Measurements from ENCODE around the gene ZNF316.

The ZNF316 gene

DNA sequence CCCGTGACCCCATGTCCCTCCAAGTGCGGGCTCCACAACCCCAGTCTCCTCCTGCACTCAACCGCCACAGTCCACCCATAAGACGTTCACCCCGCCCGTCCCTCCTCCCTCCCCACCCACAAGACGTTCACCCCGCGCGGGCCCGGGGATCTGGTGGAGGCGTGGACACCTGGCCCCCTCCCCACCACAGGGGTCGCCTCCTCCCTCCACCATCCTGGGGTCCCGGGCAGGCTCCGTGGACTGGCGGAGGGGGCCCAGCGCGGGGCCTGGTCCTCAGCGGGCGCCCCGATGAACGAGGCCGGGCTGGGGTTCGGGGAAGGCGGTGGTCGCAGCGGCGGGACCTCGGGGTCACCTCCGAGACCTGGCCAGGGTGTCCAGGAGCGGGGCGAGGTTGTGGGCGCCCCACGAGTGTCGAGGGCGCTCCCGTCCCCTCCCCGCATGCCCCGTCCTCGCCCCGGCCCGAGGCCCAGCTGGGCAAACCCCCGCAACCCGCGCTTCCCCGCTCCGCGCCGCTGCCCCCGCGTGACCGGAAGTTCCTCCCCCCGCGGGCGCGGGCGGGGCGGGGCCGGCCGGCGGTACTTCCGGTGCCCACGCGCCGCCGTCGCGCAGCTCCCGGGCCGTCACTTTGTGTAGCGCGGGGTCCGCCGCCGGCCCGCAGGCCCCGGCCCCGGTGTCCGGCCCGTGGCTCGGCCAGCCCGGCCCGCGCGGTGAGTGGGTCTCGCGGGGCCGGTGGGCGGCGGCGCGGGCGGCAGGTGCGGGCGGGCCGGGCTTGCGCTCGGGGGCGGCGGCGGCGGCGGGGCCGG lies at the start of gene ZNF316:
ZNF316 (plus strand) TSS at position 578 of the 803 bp plus-strand sequence. CDS start 5,092 bp downstream, outside the sequence.
- no peaks in the 10 kb centered on the region for H3K27me3 ChIP-seq (ENCODE audit: low read depth)
- H3K4me1 ChIP-seq: no peaks in the 10 kb centered on the region; the same call in 1 of the 2 replicates
- H3K4me3 ChIP-seq: peak within 1 kb of the TSS; percentile 52
- no peaks in the 10 kb centered on the region for H3K9me3 ChIP-seq
- DNase-seq (ENCODE audit: low spot score in 2 of 2): peak in 1 of 2 experiments; percentile 59
- in situ Hi-C loops (cut with MboI; ENCODE audit: low sequenced_read_pairs): no loop called here
- peaks cover 15% of the 10 kb centered on the region for H3K36me3 ChIP-seq (replicated peaks)

DNA sequence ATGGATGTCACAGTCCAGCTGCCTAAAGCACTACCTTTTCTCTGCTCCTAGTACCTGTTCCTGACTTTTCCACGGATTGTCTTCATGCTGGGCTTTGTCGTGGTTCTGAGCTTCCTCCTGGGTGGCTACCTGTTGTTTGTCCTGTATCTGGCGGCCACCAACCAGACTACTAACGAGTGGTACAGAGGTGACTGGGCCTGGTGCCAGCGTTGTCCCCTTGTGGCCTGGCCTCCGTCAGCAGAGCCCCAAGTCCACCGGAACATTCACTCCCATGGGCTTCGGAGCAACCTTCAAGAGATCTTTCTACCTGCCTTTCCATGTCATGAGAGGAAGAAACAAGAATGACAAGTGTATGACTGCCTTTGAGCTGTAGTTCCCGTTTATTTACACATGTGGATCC lies 48.6 kb upstream of the ZNF316 start:
- H3K4me3 ChIP-seq: no peak overlapping the region
- no peak for DNase-seq (ENCODE audit: low spot score in 2 of 2)
- H3K36me3 ChIP-seq (replicated peaks): peaks cover 52% of the 10 kb centered on the region
- H3K4me1 ChIP-seq: peaks cover 4% of the 10 kb centered on the region
- in situ Hi-C loops (cut with MboI; ENCODE audit: low sequenced_read_pairs): no loop called here
- no peaks in the 10 kb centered on the region for H3K9me3 ChIP-seq
- no peaks in the 10 kb centered on the region for H3K27me3 ChIP-seq (ENCODE audit: low read depth)

DNA sequence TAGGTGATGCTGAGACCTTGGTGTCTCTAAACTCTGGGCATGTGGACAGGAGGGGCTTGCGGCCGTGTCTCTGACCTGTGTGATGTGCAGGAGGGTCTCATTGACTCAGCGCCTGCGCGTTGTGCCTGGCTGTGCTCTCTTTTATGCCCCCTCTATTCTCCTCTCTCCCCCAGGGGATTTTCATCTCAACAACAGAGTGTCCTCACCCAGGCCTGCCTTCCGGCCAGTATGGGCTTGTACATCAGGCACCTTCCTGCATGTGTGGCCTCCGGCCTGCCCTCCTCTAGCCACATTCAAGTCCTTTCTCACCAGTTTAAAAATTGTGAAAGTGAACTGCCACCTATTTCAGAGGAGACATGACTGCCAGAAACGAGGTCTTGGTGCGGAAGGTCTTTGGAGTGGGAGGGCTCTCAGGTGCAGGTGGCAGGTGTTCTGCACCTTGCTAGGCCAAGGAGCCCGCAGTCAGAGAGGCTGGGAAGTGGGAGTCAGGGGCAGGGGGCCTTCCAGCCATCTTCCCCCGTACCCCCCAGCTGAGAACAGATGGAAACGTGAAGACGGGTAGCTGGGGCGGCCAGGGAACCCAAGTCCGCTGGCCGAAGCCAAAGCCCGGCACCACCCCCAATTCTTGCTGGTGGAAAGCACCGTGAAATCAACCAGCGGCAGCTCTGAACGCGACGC lies 47.8 kb upstream of the ZNF316 start:
- Histone ChIP-seq H3K36me3 (replicated peaks) (peaks cover 50% of the 10 kb centered on the region), H3K9me3 (no peaks in the 10 kb centered on the region), H3K4me1 (peaks cover 4% of the 10 kb centered on the region), H3K4me3 (peak overlapping the region; percentile 15; the same call in 1 of the 2 replicates), H3K27me3 (ENCODE audit: low read depth) (no peaks in the 10 kb centered on the region)
- in situ Hi-C loops (cut with MboI; ENCODE audit: low sequenced_read_pairs): no loop called here
- DNase-seq (ENCODE audit: low spot score in 2 of 2): no peak

DNA sequence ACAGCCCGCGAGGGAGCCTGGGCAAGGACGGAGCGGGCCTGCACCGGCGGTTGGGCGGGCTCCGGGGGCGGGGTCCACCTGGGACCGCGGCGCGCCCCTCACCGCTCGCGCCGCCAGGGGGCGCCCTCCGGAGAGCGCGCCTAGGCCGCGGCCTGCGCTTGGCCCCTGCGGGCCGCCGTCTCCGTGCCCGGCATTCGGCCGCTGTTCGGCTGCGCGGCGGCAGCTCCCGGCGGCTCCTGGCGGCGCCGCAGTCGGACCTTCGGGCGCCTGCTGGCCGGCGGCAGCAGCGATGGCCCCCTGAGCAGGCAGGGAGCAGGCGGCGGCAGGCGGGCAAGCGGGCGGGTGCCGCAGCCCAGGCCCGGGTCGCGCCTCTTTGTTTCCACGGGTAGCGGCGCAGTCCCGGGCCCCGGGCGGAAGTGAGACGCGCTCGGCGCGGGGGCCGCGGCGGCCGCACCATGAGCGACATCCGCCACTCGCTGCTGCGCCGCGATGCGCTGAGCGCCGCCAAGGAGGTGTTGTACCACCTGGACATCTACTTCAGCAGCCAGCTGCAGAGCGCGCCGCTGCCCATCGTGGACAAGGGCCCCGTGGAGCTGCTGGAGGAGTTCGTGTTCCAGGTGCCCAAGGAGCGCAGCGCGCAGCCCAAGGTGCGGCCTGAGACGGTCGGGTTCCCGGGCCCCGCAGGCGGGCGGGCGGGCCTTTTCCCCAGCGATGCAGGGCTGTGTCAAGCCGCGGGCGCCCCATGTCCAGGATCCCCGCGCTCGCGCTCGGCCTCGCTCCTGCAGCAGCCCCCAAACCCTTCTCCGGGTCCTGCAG lies 47.1 kb upstream of the ZNF316 start, which contains the start of gene INTS15:
INTS15 (plus strand) TSS at position 193 of the 816 bp plus-strand sequence; CDS start at position 456, 263 bp downstream.
- Histone ChIP-seq H3K36me3 (replicated peaks) (peaks cover 51% of the 10 kb centered on the region), H3K4me3 (peak within 1 kb of the TSS; percentile 84), H3K9me3 (no peaks in the 10 kb centered on the region), H3K27me3 (ENCODE audit: low read depth) (no peaks in the 10 kb centered on the region), H3K4me1 (peaks cover 4% of the 10 kb centered on the region)
- in situ Hi-C loops (cut with MboI; ENCODE audit: low sequenced_read_pairs): no loop called here
- DNase-seq (ENCODE audit: low spot score in 2 of 2): peak; percentile 63 to 85

DNA sequence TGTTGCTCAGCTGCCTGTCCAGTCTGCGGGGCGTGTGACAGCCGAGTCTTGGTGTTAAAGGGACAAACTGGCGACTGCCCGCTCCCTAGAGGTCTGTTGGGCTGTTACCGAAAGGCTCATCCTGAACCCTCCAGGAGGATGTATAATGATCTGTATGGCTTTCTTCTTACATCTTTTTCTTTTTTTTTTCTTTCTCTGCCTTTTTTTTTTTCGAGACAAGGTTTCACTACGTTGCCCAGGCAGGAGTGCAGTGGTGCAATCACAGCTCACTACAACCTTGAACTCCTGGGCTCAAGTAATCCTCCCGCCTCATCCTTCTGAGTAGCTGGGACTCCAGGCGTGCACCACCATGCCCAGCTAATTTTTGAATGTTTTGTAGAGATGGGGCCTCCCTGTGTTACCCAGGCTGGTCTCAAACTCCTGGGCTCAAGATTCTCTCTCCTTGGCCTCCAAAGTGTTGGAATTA lies 46.4 kb upstream of the ZNF316 start:
- peak overlapping the region; percentile 84 for H3K4me3 ChIP-seq
- no peak for DNase-seq (ENCODE audit: low spot score in 2 of 2)
- H3K36me3 ChIP-seq (replicated peaks): peaks cover 51% of the 10 kb centered on the region
- H3K9me3 ChIP-seq: no peaks in the 10 kb centered on the region
- in situ Hi-C loops (cut with MboI; ENCODE audit: low sequenced_read_pairs): no loop called here
- peaks cover 4% of the 10 kb centered on the region for H3K4me1 ChIP-seq
- H3K27me3 ChIP-seq (ENCODE audit: low read depth): no peaks in the 10 kb centered on the region

DNA sequence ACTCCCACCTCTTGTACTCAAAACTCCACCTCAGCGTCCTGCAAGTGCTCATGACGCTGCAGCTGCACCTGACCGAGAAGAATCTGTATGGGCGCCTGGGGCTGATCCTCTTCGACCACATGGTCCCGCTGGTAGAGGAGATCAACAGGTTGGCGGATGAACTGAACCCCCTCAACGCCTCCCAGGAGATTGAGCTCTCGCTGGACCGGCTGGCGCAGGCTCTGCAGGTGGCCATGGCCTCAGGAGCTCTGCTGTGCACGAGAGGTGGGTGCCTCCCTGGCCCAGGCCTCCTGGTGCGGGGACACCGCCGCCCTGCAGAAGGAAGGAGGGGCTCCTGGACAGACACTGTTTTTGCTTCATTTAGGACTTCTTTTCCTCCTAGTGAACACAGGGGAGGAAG lies 37.0 kb upstream of the ZNF316 start:
- H3K4me1 ChIP-seq: no peaks in the 10 kb centered on the region
- no peak overlapping the region for H3K4me3 ChIP-seq
- in situ Hi-C loops (cut with MboI; ENCODE audit: low sequenced_read_pairs): no loop called here
- H3K27me3 ChIP-seq (ENCODE audit: low read depth): no peaks in the 10 kb centered on the region
- peaks cover 42% of the 10 kb centered on the region for H3K36me3 ChIP-seq (replicated peaks)
- DNase-seq (ENCODE audit: low spot score in 2 of 2): no peak
- H3K9me3 ChIP-seq: no peaks in the 10 kb centered on the region

DNA sequence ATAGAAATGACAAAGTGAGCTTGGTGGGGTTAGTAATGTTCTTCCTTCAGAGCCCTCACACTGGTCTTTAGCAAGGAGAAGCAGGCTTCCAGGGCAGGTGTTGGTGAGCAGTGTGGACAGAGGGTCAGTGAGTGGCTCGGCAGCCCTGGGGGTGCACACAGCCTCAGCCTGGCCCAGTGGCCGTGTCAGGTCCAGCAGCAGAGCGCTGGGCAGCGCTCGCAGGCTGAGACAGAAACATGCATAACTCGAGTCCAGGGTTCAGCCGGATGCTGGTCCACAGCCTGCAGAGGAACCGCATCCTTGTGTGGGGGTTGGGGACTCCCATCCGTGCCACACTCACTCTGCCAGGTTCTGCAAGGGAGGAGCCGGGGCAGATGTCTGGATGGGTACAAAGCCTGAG lies 32.7 kb upstream of the ZNF316 start:
- Histone ChIP-seq H3K27me3 (ENCODE audit: low read depth) (no peaks in the 10 kb centered on the region), H3K36me3 (replicated peaks) (peaks cover 20% of the 10 kb centered on the region), H3K4me1 (no peaks in the 10 kb centered on the region), H3K9me3 (no peaks in the 10 kb centered on the region), H3K4me3 (no peak overlapping the region)
- DNase-seq (ENCODE audit: low spot score in 2 of 2): no peak
- in situ Hi-C loops (cut with MboI; ENCODE audit: low sequenced_read_pairs): no loop called here

DNA sequence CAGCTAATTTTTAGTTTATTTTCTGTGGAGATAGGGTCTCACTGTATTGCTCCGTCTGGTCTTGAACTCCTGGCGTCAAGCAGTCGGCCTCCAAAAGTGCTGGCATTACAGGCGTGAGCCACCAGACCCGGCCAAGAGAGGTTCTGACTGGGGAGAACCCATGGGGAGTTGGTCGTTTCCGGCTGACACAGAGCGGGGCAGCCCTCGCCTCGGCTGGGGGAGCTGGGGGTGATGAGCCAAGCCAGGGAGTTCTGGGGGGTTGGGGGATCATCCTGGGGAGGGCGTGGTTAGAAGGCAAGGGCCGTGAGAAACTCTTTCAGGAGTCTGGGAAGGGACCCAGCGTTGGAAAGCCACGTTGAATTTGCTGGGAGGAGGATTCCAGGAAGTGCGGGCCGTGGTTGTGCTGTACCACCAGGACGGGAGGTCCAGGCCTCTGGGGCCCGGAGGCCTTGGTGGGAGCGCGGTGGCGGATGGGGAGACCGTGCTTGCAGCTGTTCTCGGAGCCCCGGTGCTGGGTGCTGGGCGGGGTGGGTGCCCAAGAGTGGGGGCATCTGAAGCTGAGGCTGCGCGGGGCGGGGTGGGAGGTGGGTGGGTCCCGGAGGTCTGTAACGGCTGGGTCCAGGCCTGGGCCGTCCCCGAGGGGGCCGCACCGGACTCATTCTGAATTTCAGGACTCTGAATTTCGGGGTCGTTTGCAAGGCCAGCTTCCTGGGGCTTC lies 30.1 kb upstream of the ZNF316 start:
- DNase-seq (ENCODE audit: low spot score in 2 of 2): no peak
- Histone ChIP-seq H3K36me3 (replicated peaks) (peaks cover 13% of the 10 kb centered on the region), H3K4me3 (no peak overlapping the region), H3K9me3 (no peaks in the 10 kb centered on the region), H3K4me1 (no peaks in the 10 kb centered on the region), H3K27me3 (ENCODE audit: low read depth) (no peaks in the 10 kb centered on the region)
- in situ Hi-C loops (cut with MboI; ENCODE audit: low sequenced_read_pairs): no loop called here

DNA sequence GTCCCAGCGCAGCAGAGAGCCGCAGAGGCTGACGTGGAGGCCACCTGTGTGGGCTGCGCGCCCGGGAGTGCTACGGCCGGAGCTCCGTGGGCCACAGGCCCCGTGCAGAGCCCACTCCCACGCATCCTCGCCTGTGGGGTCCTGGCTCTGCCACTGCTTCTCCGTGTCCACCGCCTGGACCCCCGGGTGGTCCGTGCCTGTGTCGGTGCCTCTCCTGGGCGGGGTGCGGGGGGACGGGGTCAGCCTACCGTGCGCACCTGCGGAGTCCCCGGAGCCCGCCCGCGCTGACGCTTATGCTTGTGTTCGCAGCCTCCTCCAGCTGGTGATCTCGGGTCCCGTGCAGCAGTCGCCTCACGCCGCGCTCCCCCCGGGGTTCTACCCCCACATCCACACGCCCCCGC lies 29.5 kb upstream of the ZNF316 start:
- H3K27me3 ChIP-seq (ENCODE audit: low read depth): no peaks in the 10 kb centered on the region
- in situ Hi-C loops (cut with MboI; ENCODE audit: low sequenced_read_pairs): no loop called here
- DNase-seq (ENCODE audit: low spot score in 2 of 2): no peak
- no peaks in the 10 kb centered on the region for H3K4me1 ChIP-seq
- H3K9me3 ChIP-seq: no peaks in the 10 kb centered on the region
- no peak overlapping the region for H3K4me3 ChIP-seq
- peaks cover 7% of the 10 kb centered on the region for H3K36me3 ChIP-seq (replicated peaks)

DNA sequence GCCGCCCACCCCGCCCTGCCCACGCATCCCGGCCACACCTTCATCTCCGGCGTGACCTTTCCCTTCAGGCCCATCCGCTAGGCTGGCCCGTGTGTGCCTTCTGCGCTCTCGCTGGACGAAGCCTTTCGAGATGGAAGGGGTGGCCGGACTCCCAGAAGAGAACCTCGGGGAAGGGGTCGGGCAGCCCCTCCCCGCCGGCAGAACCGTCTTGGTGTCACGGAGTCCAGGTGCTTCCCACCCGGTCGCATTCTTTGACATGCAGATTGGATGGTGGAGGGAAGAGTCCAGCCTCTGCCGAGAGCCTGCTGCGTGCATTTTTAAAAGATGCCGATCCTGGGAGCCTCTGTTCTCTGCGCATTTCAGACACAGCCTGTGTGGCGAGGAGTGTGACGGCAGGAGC lies 29.0 kb upstream of the ZNF316 start:
- no peaks in the 10 kb centered on the region for H3K9me3 ChIP-seq
- in situ Hi-C loops (cut with MboI; ENCODE audit: low sequenced_read_pairs): no loop called here
- no peaks in the 10 kb centered on the region for H3K27me3 ChIP-seq (ENCODE audit: low read depth)
- no peak overlapping the region for H3K4me3 ChIP-seq
- peaks cover 3% of the 10 kb centered on the region; the same call in 1 of the 2 replicates for H3K36me3 ChIP-seq (replicated peaks)
- no peaks in the 10 kb centered on the region for H3K4me1 ChIP-seq
- no peak for DNase-seq (ENCODE audit: low spot score in 2 of 2)

DNA sequence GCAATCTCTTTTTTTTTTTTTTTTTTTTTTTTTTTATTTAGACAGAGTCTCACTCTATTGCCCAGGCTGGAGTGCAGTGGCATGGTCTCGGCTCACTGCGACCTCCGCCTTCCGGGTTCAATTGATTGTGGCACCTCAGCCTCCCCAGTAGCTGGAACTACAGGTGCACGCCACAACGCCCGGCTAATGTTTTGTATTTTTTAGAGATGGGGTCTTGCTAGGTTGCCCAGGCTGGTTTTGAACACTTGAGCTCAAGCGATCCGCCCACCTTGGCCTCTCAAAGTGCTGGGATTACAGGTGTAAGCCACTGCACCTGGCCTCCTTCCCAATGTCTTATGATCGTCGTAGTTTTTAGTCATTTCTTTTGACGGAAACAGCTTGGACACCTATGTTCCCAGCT lies 28.3 kb upstream of the ZNF316 start:
- no peak for DNase-seq (ENCODE audit: low spot score in 2 of 2)
- no peaks in the 10 kb centered on the region for H3K9me3 ChIP-seq
- in situ Hi-C loops (cut with MboI; ENCODE audit: low sequenced_read_pairs): no loop called here
- H3K4me1 ChIP-seq: no peaks in the 10 kb centered on the region
- H3K27me3 ChIP-seq (ENCODE audit: low read depth): no peaks in the 10 kb centered on the region
- H3K36me3 ChIP-seq (replicated peaks): peaks cover 3% of the 10 kb centered on the region; the same call in 1 of the 2 replicates
- no peak overlapping the region for H3K4me3 ChIP-seq

DNA sequence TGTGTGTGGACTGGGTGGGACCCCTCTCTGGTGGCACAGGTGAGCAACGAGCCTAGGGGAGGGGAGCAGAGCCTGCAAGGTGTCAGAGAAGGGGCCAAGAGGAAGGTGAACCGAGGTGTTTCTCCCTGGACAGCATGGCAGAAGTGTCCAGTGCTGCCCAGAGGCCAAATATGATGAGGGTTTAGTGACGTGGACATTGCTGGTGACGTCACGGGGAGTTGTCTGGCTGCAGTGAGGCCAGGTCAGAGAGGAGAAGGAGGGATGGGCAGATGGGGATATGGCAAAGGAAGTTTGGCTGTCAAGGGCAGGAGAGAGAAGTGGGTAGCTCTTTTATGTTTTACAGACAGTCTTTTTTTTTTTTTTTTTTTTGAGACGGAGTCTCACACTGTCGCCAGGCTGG lies 24.3 kb upstream of the ZNF316 start:
- Histone ChIP-seq H3K4me1 (peaks cover 6% of the 10 kb centered on the region), H3K9me3 (no peaks in the 10 kb centered on the region), H3K4me3 (no peak overlapping the region), H3K27me3 (ENCODE audit: low read depth) (no peaks in the 10 kb centered on the region), H3K36me3 (replicated peaks) (peaks cover 3% of the 10 kb centered on the region; the same call in 1 of the 2 replicates)
- in situ Hi-C loops (cut with MboI; ENCODE audit: low sequenced_read_pairs): no loop called here
- no peak for DNase-seq (ENCODE audit: low spot score in 2 of 2)

DNA sequence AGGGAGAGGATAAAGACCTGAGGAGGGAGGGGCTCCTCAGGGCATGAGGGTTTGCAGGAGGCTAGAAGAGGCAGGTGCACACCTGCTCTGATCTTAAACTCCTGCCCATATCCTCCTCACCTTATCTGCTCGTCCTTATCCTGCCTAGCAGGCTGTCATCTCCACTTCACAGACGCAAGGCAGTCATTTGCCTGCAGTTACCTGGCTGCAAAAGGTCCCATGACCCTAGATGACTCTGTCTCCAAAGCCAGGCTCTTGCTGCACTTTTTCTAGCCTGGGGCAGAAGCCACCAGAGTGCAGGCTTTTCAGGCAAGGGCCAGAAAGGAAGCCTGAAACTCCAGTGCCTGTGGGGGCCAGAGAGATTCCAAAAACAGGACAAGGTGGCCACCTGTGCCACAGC lies 23.4 kb upstream of the ZNF316 start:
- in situ Hi-C loops (cut with MboI; ENCODE audit: low sequenced_read_pairs): no loop called here
- Histone ChIP-seq H3K27me3 (ENCODE audit: low read depth) (no peaks in the 10 kb centered on the region), H3K4me3 (no peak overlapping the region), H3K36me3 (replicated peaks) (no peaks in the 10 kb centered on the region; the same call in 1 of the 2 replicates), H3K9me3 (no peaks in the 10 kb centered on the region), H3K4me1 (peaks cover 6% of the 10 kb centered on the region)
- no peak for DNase-seq (ENCODE audit: low spot score in 2 of 2)

Measured in HAP-1 (cell line).